Left lung (tissue), 10 donors: ENCODE results near the gene MPPED2. TPM values are rescaled to one million over a fixed set of nuclear protein-coding genes. Genes with fewer than 3 reads are reported as not detected.

ENCODE experiments used
- ATAC-seq: fragments of 200-7000 bp; cut with Tn5 transposase; one replicate; pipeline ENCODE4 v1.9.1; 2020; ENCODE audit warnings: moderate library complexity
- DNase-seq, 4 donors: peaks; one replicate each; pipeline ENCODE4 v3.0.0-alpha.2; 2013 to 2020
- H3K27ac ChIP-seq, 2 donors: fragments of 200-600 bp; sonication (generic) in 1 of 2; one replicate each; pipeline versions ENCODE4 v1.5.0 to v1.8.0; 2020 to 2021
- H3K27me3 ChIP-seq, 2 donors: fragments of 200-600 bp; sonication (generic) in 1 of 2; one replicate each; pipeline versions ENCODE4 v1.5.0 to v1.8.0; 2020 to 2021
- H3K36me3 ChIP-seq, 2 donors: fragments of 200-600 bp; sonication (generic) in 1 of 2; one replicate each; pipeline versions ENCODE4 v1.5.0 to v1.8.0; 2020 to 2021
- H3K4me1 ChIP-seq, 2 donors: fragments of 200-600 bp; one replicate each; pipeline ENCODE4 v1.8.0; 2021
- H3K4me3 ChIP-seq, 2 donors: fragments of 200-600 bp; sonication (generic) in 1 of 2; one replicate each; pipeline versions ENCODE4 v1.5.0 to v1.8.0; 2020 to 2021; ENCODE audit warnings: mild to moderate bottlenecking in 1 of 2
- H3K9me3 ChIP-seq, 2 donors: fragments of 200-600 bp; sonication (generic) in 1 of 2; one replicate each; pipeline versions ENCODE4 v1.5.0 to v1.8.0; 2020 to 2021
- intact Hi-C, 2 donors: fragments of 100-400 bp; cut with DNase I; formaldehyde crosslinking; loops; one replicate each; pipeline versions ENCODE4 v1.11.2 to v1.14.2; 2022
- polyA plus RNA-seq, 6 donors: library from polyadenylated mRNA; unstranded; fragments of 120-200 nt; gene quantifications; one replicate each; pipeline ENCODE4 v1.2.1, GENCODE V29; 2013; ENCODE audit not compliant: insufficient read length in 6 of 6
- total RNA-seq, 2 donors: library from RNA; stranded (reverse); fragmentation: NEBNext Ultra II Directional; extraction: Animal tissue kit (Norgen Biotek cat#: 25700); gene quantifications; one replicate each; pipeline ENCODE4 v1.2.1, GENCODE V29; 2021
- TF ChIP-seq, protein P1 (sequence below), 2 donors: fragments of 200-600 bp; sonication (generic) in 1 of 2; IDR thresholded peaks; one replicate each; pipeline versions ENCODE4 v1.5.0 to v1.8.0; 2021; ENCODE audit warnings: antibody characterized with exemption in 2 of 2
- donor health status: DM: no; HTN: yes; CAD: no.
- donor health status: DM: no; HTN: no; CAD: no.

The MPPED2 gene
- total and polyA plus RNA-seq, 8 donors = 0.26 to 5.3 (median 3.2) TPM

DNA sequence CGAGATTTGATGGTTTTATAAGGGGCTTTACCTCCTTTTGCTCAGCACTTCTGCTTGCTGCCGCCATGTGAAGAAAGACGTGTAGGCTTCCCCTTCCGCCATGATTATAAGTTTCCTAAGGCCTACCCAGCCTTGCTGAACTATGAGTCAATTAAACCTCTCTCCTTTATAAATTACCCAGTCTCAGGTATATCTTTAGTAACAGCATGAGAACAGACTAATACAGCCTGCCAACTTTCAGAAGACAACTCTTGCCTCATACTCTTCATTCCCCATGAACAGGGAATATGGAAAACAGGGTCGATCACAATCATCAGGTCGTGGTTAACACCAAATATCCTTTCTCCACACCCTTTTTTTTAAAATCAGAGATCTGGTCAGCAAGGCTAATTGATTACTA is 83.0 kb downstream of the MPPED2 start:
- no peaks in the 10 kb centered on the region for H3K9me3 ChIP-seq
- H3K4me1 ChIP-seq = no peaks in the 10 kb centered on the region
- TF ChIP-seq, protein P1, sequence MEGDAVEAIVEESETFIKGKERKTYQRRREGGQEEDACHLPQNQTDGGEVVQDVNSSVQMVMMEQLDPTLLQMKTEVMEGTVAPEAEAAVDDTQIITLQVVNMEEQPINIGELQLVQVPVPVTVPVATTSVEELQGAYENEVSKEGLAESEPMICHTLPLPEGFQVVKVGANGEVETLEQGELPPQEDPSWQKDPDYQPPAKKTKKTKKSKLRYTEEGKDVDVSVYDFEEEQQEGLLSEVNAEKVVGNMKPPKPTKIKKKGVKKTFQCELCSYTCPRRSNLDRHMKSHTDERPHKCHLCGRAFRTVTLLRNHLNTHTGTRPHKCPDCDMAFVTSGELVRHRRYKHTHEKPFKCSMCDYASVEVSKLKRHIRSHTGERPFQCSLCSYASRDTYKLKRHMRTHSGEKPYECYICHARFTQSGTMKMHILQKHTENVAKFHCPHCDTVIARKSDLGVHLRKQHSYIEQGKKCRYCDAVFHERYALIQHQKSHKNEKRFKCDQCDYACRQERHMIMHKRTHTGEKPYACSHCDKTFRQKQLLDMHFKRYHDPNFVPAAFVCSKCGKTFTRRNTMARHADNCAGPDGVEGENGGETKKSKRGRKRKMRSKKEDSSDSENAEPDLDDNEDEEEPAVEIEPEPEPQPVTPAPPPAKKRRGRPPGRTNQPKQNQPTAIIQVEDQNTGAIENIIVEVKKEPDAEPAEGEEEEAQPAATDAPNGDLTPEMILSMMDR (IDR thresholded peaks at IDR 0.05) = no peak
- ATAC-seq = no peak
- no peaks in the 10 kb centered on the region for H3K36me3 ChIP-seq
- intact Hi-C loops = no loop called here
- H3K27me3 ChIP-seq = no peaks in the 10 kb centered on the region
- H3K27ac ChIP-seq = no peak overlapping the region
- no peak for DNase-seq
- H3K4me3 ChIP-seq = no peak overlapping the region

DNA sequence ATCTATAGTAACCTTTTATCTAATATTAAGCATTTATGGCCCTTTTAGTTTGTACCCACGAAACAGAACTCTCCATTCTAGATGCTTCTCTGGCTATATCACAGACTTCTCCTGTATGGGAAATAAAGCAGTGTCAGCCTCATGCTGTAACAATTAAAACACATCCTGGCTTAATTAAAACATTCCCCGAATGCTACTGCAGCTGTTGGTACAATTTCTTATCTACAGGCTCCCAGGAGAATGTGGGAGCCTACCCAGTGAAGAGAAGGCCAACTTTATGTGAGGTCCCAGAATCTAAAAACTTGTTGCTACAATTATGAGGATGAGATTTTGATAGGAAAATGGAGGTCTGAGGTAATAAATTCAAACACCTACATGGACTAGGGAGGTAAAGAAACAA is 83.8 kb downstream of the MPPED2 start:
- TF ChIP-seq, protein P1 (IDR thresholded peaks at IDR 0.05) = no peak
- no peak for ATAC-seq
- intact Hi-C loops = no loop called here
- Histone ChIP-seq H3K36me3 (no peaks in the 10 kb centered on the region), H3K27ac (no peak overlapping the region), H3K9me3 (no peaks in the 10 kb centered on the region), H3K4me3 (no peak overlapping the region), H3K27me3 (no peaks in the 10 kb centered on the region), H3K4me1 (no peaks in the 10 kb centered on the region)
- no peak for DNase-seq

DNA sequence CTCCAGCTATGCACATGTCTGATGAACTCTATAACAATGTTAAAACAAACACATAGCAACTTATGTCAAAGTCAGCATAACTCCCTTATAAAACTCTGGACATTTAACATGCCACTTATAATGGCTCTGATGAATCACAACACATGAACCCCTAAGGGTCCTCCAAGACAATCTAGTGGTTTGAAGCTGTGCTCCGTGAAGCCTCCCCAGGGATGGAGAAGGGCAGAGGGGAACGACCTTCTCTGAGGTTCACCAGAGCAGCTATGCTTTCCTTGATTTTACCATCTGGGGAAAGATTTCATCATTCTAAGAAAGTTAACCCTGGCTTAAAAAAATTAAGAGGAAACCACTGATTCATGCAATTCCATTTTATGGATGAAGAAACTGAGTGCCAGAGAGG is 84.4 kb downstream of the MPPED2 start:
- Histone ChIP-seq H3K4me3 (no peak overlapping the region), H3K4me1 (no peaks in the 10 kb centered on the region), H3K27me3 (no peaks in the 10 kb centered on the region), H3K9me3 (no peaks in the 10 kb centered on the region), H3K36me3 (no peaks in the 10 kb centered on the region), H3K27ac (no peak overlapping the region)
- intact Hi-C loops = no loop called here
- no peak for DNase-seq
- TF ChIP-seq, protein P1 (IDR thresholded peaks at IDR 0.05) = no peak
- no peak for ATAC-seq

DNA sequence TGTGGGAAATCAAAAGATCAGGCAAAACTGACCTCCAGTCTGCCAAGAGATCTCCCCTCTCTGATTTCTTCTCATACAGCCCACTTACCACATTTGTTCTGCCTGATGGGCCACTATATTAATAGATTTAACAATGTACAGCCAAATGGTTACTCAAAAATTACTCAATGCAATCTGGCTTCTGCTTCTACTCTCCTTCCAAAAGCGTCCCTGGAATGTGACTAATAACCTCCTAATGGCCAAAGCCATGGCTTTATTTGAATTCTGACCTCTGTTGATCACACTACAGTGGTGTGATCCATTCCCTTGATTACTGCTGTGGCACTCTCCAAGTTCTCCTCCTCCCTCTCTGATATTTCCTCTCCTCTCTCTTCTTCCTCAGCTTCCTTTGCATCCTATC is 86.2 kb downstream of the MPPED2 start:
- Histone ChIP-seq H3K36me3 (no peaks in the 10 kb centered on the region), H3K27ac (no peak overlapping the region), H3K4me1 (no peaks in the 10 kb centered on the region), H3K4me3 (no peak overlapping the region), H3K9me3 (no peaks in the 10 kb centered on the region), H3K27me3 (no peaks in the 10 kb centered on the region)
- TF ChIP-seq, protein P1 (IDR thresholded peaks at IDR 0.05) = no peak
- intact Hi-C loops = no loop called here
- no peak for DNase-seq
- ATAC-seq = no peak

DNA sequence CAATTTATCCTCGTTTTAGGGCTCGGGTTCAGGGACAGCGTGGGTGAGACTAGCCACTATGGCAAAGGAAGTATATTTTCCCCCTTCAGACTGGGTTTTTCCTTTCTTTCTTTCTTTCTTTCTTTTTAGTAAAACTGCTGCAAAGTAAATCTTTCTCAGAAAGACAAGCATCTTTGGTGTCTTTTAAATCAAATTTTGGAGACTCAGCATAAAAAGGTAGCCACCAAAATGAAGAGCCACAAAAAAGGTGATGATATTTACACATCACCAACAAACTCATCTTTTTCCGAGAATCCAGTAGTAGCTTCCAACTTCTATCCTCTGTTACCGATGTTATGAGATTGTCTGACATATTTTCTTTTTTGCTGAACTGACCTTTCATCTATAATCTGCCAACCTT is 88.6 kb downstream of the MPPED2 start:
- H3K27me3 ChIP-seq = no peaks in the 10 kb centered on the region
- intact Hi-C loops = no loop called here
- H3K36me3 ChIP-seq = no peaks in the 10 kb centered on the region
- no peaks in the 10 kb centered on the region for H3K9me3 ChIP-seq
- ATAC-seq = no peak
- TF ChIP-seq, protein P1 (IDR thresholded peaks at IDR 0.05) = no peak
- H3K27ac ChIP-seq = no peak overlapping the region
- no peak for DNase-seq
- no peak overlapping the region for H3K4me3 ChIP-seq
- no peaks in the 10 kb centered on the region for H3K4me1 ChIP-seq
